Measurements from ENCODE around the gene CAMTA1.
A peak's percentile ranks its signal among the peaks of the same experiment; 100 is the strongest.

CAMTA1 gene

GRCh38 chr1:7575041-7575400 is 789.8 kb downstream of the CAMTA1 start:
- TF ChIP-seq, protein P1, sequence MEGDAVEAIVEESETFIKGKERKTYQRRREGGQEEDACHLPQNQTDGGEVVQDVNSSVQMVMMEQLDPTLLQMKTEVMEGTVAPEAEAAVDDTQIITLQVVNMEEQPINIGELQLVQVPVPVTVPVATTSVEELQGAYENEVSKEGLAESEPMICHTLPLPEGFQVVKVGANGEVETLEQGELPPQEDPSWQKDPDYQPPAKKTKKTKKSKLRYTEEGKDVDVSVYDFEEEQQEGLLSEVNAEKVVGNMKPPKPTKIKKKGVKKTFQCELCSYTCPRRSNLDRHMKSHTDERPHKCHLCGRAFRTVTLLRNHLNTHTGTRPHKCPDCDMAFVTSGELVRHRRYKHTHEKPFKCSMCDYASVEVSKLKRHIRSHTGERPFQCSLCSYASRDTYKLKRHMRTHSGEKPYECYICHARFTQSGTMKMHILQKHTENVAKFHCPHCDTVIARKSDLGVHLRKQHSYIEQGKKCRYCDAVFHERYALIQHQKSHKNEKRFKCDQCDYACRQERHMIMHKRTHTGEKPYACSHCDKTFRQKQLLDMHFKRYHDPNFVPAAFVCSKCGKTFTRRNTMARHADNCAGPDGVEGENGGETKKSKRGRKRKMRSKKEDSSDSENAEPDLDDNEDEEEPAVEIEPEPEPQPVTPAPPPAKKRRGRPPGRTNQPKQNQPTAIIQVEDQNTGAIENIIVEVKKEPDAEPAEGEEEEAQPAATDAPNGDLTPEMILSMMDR (conservative IDR thresholded peaks at IDR 0.05; ENCODE audit: low read depth, low read length) = no peak
- DNase-seq (ENCODE audit: low read depth) = no peak
- H3K4me3 ChIP-seq (ENCODE audit: low read depth, low read length) = no peak overlapping the region

DNA sequence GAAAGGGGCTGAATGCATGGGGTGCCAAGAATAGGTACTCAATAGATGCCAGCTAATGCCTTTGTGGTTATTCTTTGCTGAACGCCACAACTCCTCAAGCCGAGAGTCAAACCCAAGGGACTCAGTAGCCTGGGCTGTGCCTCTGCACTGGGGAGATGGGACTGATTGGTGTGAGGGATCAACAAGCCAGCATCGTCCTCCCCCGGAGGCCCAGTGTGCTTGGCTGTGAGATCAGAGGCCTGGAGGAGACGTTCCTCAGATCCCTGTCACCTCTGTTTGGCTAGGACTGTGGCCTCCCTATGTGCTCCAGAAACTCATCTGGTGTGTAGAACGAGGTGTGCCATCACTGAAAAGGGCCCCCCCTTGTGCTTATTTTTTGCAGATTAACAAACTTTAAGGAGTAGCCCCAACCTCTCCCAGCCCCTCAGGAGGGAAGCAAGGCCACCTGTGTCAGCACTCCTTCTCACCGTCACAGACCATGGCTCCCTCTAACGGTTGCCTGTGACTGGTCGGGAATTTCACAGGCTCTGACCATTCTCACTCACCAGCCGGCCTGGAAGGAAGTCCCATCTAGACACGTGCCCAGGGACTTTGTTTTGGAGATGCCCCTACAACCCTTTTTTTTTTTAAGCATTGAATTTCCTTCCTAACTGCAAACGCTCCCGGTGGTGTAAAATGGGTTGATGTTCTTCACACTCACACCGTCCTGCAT is 791.8 kb downstream of the CAMTA1 start:
- H3K4me3 ChIP-seq (ENCODE audit: low read depth, low read length) = no peak overlapping the region
- peak; percentile 51 for DNase-seq (ENCODE audit: low read depth)
- TF ChIP-seq, protein P1 (conservative IDR thresholded peaks at IDR 0.05; ENCODE audit: low read depth, low read length) = peak; percentile 74

GRCh38 chr1:7578206-7578605 is 793.0 kb downstream of the CAMTA1 start:
- no peak for DNase-seq (ENCODE audit: low read depth)
- TF ChIP-seq, protein P1 (conservative IDR thresholded peaks at IDR 0.05; ENCODE audit: low read depth, low read length) = no peak
- H3K4me3 ChIP-seq (ENCODE audit: low read depth, low read length) = no peak overlapping the region

GRCh38 chr1:7579016-7579415 is 793.8 kb downstream of the CAMTA1 start:
- TF ChIP-seq, protein P1 (conservative IDR thresholded peaks at IDR 0.05; ENCODE audit: low read depth, low read length) = no peak
- no peak overlapping the region for H3K4me3 ChIP-seq (ENCODE audit: low read depth, low read length)
- DNase-seq (ENCODE audit: low read depth) = no peak

GRCh38 chr1:7579831-7580804 is 794.9 kb downstream of the CAMTA1 start:
- TF ChIP-seq, protein P1 (conservative IDR thresholded peaks at IDR 0.05; ENCODE audit: low read depth, low read length) = no peak

GRCh38 chr1:7580923-7581753 is 795.9 kb downstream of the CAMTA1 start:
- DNase-seq (ENCODE audit: low read depth) = peak; percentile 60
- no peak overlapping the region for H3K4me3 ChIP-seq (ENCODE audit: low read depth, low read length)
- TF ChIP-seq, protein P1 (conservative IDR thresholded peaks at IDR 0.05; ENCODE audit: low read depth, low read length) = no peak

More at GRCh38 chr1:7579831-7580804, 794.9 kb downstream of the CAMTA1 start:
- no peak for DNase-seq (ENCODE audit: low read depth)
- H3K4me3 ChIP-seq (ENCODE audit: low read depth, low read length) = no peak overlapping the region

Measured in choroid plexus epithelial cell (primary cell).